HG03060 (cell line): ENCODE measurements around the gene CNR1.
"Not testable (repeated sequence)": the region's sequence is repeated elsewhere in the genome, so short reads cannot be mapped to it uniquely, and the experiment has no call there.

Experiments used
- ATAC-seq: cut with Tn5 transposase; IDR thresholded peaks from one replicate; pipeline ENCODE4 v1.9.1; 2021; ENCODE audit warnings: low read depth, moderate number of reproducible peaks; ENCODE audit not compliant: unreplicated experiment

CNR1 gene

GRCh38 chr6:88165844-88166492 is at the start of gene CNR1:
Gene CNR1, minus strand, starts transcription at chr6:88166347. Its CDS starts 21,073 bp downstream, at chr6:88145274.
- ATAC-seq = no peak

DNA sequence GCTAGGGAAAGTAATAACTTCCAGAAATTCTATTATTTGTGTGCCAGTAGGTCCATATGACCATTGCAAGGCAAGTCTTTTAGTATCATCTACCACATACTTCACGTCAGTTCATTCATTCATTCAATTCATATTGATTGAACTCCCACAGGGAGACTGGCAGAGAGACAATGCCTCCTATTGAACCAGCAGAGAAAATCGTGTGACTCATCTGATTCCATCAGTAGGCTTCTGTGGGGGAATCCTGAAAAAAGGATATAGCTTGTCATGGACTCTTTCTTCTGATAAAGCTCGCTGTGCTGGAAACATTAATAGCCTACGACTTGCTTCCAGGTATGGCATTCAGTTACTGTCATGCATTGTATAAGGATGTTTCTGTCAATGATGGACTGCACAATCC is 45.3 kb upstream of the CNR1 start:
- ATAC-seq = no peak

DNA sequence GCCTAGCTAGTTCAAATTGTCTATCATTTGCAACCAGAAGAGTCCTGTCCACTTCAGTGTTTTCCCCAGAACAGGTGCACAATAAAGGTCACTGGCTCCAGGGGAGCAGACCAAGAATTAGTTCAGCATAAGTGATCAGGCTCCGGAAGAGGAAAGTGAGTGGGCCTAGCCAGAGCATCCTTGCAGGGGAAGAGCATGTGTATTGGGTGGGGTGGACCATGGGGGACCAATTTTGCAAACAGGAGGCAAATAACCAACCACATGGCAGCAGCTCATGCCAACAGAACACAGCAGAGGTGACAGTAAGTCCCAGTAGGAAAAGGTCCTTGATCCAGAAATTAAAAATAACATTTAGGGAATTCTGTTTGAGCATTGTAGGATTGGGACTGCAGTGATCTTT is 43.2 kb upstream of the CNR1 start:
- no peak for ATAC-seq

GRCh38 chr6:88208726-88209125 is 42.6 kb upstream of the CNR1 start:
- no peak for ATAC-seq

GRCh38 chr6:88201734-88202133 is 35.6 kb upstream of the CNR1 start:
- ATAC-seq = not testable (repeated sequence)

DNA sequence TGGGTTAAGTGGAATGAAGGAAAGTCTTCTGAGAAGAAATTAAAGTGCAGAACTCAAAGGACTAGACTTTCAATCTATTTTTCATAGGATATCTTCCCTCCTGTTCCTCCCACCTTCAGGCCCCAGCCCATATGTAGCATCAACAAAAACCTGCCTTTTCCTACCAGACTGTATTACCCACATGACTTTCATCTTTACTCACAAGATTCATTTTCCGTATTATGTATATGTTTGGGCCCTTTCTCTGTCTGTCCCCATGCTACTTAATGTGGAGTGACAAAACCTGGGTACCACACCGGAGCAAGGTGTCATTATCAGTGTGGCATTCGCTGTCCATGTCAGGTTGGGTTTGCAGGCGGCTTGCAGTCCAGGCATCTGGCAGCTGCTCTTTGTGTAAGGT is 18.8 kb upstream of the CNR1 start:
- no peak for ATAC-seq

DNA sequence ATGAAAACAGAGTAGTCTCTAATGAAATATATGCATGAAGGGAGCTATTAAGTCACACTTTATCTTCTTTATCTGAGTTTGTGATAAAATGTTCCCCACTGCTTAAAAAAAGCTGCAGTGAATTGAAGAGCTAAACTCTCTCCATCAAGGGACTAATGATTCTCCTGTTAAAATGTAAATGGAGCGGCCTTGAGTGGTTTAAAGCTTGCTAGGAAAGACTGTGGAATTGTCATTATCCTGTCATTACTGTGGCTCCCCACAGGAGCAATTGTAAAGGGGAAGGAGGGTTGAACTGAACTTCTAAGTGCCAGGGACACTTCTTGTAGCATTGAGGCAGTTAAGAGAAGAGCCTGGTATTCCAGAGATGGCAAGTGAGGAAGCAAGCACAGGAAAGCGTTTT is 17.3 kb upstream of the CNR1 start:
- ATAC-seq = no peak

- ATAC-seq = peak; percentile 39
Observed at GRCh38 chr6:88179692-88180091, 13.5 kb upstream of the CNR1 start.

DNA sequence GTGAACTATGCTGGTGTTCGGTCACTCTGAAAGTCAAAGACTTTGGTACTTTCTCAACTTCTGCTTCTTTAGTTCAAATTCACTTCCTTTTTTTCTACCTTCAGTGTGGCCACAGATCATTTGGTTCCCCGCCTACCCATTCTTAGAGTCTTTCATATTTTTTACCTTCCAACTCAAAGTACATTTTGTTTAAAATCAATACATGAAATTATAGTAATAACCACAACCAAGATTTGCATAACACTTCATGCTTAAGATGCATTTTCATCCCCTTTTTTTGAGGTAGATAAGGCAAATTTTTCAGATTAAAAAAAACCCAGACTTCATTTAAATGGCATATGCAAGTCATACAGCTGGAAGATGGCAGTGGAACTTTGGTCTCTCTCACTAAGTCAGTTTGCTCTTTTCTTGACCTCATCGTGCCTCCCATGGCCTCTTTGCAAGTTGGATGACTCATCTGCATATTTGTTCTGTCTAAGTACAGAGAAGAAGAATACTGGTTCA is 11.9 kb upstream of the CNR1 start:
- peak; percentile 58 for ATAC-seq

GRCh38 chr6:88174906-88175305 is 8.8 kb upstream of the CNR1 start:
- ATAC-seq = no peak

DNA sequence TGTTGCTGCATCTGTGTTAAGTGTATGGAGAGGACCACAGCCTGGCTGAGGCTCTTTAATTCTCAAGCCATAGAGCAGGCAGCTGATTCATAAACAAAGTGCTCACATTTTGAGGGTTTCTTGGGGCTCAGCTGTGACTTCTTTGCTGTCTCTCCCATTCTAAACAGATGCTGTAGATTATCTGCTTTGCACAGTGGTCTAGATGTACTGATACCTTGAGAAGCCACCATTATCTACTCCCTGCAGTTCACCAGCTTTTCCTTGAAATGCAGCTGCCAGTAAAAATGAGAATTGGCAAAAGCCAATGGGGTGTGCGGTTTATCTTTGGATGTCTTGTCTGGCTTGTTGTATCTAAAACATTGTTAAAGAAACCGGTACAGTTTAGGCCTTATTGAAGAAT is 5.2 kb upstream of the CNR1 start:
- ATAC-seq = no peak

GRCh38 chr6:88168362-88168761 is 2.2 kb upstream of the CNR1 start:
- no peak for ATAC-seq

DNA sequence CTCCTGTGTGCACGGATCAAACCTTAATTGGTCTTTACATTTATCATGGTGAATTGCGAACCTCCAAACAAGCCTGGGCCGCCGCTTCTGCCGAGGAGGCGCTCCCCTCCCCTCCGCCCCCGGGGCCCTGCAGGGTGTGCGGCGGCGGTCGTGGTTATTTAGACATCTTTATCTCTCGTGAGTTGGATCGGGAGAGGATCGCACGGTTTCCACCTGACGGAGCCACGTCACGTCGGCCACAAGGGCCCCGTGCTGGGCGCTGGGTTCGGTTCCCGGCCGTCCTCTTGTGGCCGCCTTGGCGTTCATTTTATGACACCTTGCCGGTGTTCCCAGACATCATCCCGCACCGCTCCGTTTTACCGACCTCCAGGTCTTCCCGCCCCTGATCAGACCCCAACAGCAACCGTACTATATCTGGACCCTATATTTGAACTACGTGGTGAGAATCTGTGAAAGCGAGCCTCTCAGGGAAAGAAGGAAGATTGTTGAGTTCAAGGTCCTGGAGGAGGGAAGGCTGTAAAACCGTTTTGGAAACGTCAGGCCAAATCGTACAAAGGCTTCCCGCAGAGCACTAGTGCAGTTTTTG is 1.3 kb upstream of the CNR1 start:
- ATAC-seq = no peak

DNA sequence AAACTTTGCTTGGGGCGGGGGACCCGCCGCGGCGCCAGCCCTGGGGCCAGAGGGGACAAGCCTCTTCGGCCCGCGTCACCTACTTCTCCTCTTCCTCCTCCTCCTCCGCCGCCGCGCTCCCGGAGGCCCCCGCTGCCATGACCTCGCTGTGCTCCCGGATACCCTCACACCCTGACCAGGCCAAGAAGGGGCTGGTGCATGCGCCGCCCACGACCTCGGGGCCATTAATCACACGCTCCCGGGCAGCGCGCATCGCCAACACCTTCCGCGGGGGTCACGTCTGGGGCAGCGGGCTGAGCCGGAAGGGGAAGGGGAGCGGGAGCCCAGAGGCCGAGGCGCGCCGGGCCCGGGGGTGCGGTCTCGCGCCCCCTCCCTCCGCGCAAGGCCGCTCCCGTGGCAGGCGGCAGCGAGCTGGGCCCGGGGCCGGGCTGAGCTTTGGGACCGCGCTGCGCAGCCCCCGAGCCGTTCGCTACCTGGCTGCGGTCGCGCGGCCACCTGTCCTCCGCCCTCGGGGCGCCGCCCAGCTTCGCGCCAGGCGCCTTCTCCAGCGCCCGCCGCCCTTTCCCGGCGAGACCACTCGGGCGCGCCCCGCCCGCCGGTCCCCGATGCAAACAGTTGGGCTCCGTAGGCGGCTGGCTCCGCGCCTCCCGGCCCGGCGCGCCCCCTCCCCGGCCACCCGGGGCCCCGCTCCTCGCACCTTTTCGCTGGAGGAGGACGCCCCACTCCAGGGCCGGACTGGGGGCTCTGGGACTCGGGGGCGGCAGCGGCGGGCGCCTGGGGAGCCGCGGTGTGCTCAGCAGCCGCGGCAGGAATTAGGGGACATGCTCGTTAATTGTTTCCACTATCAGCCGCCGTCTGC is 575 bp upstream of the CNR1 start:
- no peak for ATAC-seq

- ATAC-seq = no peak
Observed at GRCh38 chr6:88165087-88165843, 882 bp downstream of the CNR1 start.

DNA sequence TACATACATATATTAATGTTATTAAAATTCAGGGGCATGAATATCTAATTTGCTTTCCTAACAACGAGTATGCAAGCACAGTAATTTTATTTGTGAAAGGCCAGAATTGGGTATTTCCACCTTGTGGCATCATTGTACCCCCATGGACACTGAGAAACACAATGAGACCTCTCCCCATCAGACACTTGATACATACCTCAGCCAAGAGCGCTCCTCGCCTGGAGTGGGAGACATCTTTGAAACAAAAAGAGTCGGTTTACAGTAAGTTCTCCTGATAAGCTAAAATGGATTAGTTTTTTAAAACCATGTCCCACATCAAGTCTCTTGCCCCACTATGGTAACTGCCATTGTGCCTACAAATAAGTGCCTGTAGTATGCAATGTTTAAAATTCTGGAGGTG is 2.1 kb downstream of the CNR1 start:
- no peak for ATAC-seq

DNA sequence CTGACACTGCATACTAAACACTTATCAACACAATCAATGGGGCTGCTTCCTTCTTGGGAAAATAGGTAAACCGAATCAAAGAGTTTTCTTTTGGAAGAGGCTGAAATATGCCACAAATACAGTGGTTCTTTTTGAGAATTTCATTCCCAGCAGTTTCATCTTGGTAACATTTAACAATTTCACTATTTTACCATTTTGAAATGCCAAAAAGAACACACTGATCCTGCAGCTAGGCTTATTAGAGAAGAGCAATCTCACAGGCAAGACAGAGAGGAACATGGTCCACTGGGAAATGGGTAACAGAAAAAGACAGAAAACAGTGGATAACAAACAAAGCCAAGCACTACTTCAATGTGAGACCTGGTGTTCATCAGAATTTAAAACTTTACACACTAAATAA is 2.5 kb downstream of the CNR1 start:
- no peak for ATAC-seq

- no peak for ATAC-seq
Observed at GRCh38 chr6:88161940-88162339, 4.2 kb downstream of the CNR1 start.

DNA sequence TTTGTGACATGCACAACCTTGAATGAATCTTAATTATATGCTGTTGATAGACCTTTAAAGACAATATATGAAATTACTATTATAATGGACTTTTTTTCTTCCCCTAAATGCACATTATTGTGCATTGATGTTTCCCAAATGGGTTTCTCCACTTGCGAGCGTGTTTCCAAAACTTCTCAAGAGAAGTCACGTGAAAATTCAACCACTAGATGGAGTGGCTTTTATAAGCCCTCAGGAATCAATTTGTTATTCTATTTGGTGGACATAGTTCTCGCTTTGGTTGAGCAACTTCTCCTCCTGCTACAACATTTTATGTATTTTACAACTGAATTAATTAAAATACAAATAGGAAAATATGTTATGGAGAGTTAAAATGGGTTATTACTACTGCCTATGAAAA is 9.0 kb downstream of the CNR1 start:
- ATAC-seq = no peak

DNA sequence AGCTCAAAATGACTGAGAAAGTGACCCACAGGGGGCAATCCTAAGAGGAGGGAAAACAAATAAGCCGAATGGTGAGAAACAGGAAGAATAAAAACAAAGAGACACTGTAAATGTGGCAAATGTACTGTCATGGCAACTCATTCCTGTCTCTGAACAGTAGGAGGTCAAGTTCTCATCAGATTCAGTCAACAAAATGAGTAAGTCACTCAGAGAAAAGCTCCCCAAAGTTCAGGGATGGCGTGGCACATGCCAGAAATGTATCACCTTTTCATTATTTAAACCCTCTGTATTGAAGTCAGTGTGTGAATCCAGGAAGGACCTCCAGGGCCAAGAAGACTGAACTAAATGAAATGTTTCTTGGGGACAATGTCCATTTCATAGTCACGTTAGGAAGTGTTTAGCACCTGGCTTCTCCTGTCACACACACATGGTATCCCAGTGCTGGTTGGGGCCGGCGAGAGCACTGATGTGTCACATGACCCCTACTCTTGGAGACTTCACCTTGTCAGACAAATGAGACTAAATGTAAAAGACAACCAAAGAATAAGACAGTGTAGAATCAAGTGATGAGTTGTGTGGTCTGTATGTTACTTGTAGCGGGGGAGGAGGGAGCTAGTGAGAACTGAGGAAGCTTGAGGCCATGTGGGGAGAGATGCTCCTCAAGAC is 20.7 kb downstream of the CNR1 start:
- ATAC-seq = no peak
